Panc1 (cell line): ENCODE data around the gene TACC2. TPM values are rescaled to one million over a fixed set of nuclear protein-coding genes. Genes with fewer than 3 reads are reported as not detected.
A peak's percentile ranks its signal among the peaks of the same experiment; 100 is the strongest.

ENCODE experiments used
- ATAC-seq: fragments of 200-7000 bp; cut with Tn5 transposase; 2 replicates; pipeline ENCODE4 v1.9.1; 2020; ENCODE audit warnings: mild to moderate bottlenecking, moderate library complexity
- Bru-seq: library from RNA; stranded (reverse); fragments of 400-500 nt; gene quantifications from one replicate; lab custom pipeline; 2021; lab: Mats Ljungman, UMichigan
- BruChase-seq, 2 experiments: library from RNA; stranded (reverse); fragments of 400-500 nt; gene quantifications; one replicate each; lab custom pipeline; 2021; lab: Mats Ljungman, UMichigan
- BruUV-seq: library from RNA; stranded (reverse); fragments of 400-500 nt; replicated peaks from 2 replicates; lab custom pipeline; 2021; lab: Mats Ljungman, UMichigan
- CTCF ChIA-PET: fragments of 300-600 bp; sonication (Branson Sonifier 250); formaldehyde crosslinking; loops from one replicate; lab custom pipeline; 2022; ENCODE audit warnings: antibody characterized with exemption; lab: Charles Lee
- POLR2A ChIA-PET: fragments of 300-600 bp; sonication (Branson Sonifier 250); formaldehyde crosslinking; loops from one replicate; lab custom pipeline; 2022; ENCODE audit warnings: antibody characterized with exemption; lab: Charles Lee
- DNase-seq: peaks from one replicate; pipeline ENCODE4 v3.0.0-alpha.2; 2010; ENCODE audit warnings: low read depth, low spot score
- H3K27ac ChIP-seq: 2 replicates; pipeline ENCODE4 v1.5.1; 2011; ENCODE audit warnings: mild to moderate bottlenecking, low read length, inconsistent platforms
- H3K27me3 ChIP-seq: fragments of 200-500 bp; sonication (Bioruptor generic); 2 replicates; pipeline ENCODE4 v1.6.0; 2014; ENCODE audit warnings: low read length, inconsistent platforms; ENCODE audit not compliant: control insufficient read depth, insufficient read depth
- H3K36me3 ChIP-seq: fragments of 200-500 bp; sonication (Bioruptor generic); 2 replicates; pipeline ENCODE4 v1.5.1; 2014; ENCODE audit warnings: inconsistent platforms, mild to moderate bottlenecking, low read length, moderate library complexity; ENCODE audit not compliant: control insufficient read depth, insufficient read depth
- H3K4me1 ChIP-seq: 2 replicates; pipeline ENCODE4 v1.5.1; 2011; ENCODE audit warnings: inconsistent platforms, mild to moderate bottlenecking, low read length, moderate library complexity; ENCODE audit not compliant: control insufficient read depth, insufficient read depth
- H3K4me3 ChIP-seq, 2 experiments: 2 replicates each; pipeline ENCODE4 v1.5.1; 2011 to 2012; ENCODE audit warnings: low read depth in 2 of 2, low read length in 2 of 2, mild to moderate bottlenecking in 2 of 2, inconsistent platforms in 1 of 2, moderate library complexity in 1 of 2
- H3K9me3 ChIP-seq: fragments of 200-500 bp; sonication (Bioruptor generic); 2 replicates; pipeline ENCODE4 v1.5.1; 2014; ENCODE audit warnings: low read depth, mild to moderate bottlenecking, inconsistent platforms, low read length, moderate library complexity; ENCODE audit not compliant: control insufficient read depth, insufficient read depth
- POLR2AphosphoS5 ChIP-seq: IDR thresholded peaks from 2 replicates; pipeline ENCODE4 v1.6.1; 2012; ENCODE audit warnings: mild to moderate bottlenecking, low read depth, low read length, moderate library complexity
- SIN3A ChIP-seq: IDR thresholded peaks from 2 replicates; pipeline ENCODE4 v1.6.1; 2012; ENCODE audit warnings: low read depth, mild to moderate bottlenecking, low read length, moderate library complexity, borderline replicate concordance; ENCODE audit not compliant: insufficient read depth
- TCF7L2 ChIP-seq: IDR thresholded peaks from 2 replicates; pipeline ENCODE4 v1.6.1; 2011; ENCODE audit warnings: mild to moderate bottlenecking, low read depth, low read length, inconsistent platforms
- in situ Hi-C: cut with HindIII; loops from 2 replicates; pipeline ENCODE4 v1.10.0; 2016; ENCODE audit warnings: low sequenced_read_pairs, low pct_unique_long_range_greater_than_20kb
- intact Hi-C: fragments of 100-400 bp; cut with micrococcal nuclease; formaldehyde crosslinking; loops from one replicate; pipeline ENCODE4 v1.10.0; 2022; ENCODE audit not compliant: unreplicated experiment
- long read RNA-seq: library from polyadenylated mRNA; unstranded; transcript quantifications from one replicate; pipeline ENCODE4 v2.0.0, GENCODE V29; 2021; ENCODE audit not compliant: unreplicated experiment
- polyA plus RNA-seq: library from polyadenylated mRNA; unstranded; fragments of >200 nt; gene quantifications from one replicate; pipeline ENCODE4 v1.2.1, GENCODE V29; 2012; ENCODE audit warnings: missing spikeins; ENCODE audit not compliant: insufficient read length
- total RNA-seq: library from RNA; stranded (reverse); gene quantifications from one replicate; pipeline ENCODE4 v1.2.1, GENCODE V29; 2021; ENCODE audit not compliant: unreplicated experiment
- TF ChIP-seq, protein P1 (sequence below), 2 experiments: IDR thresholded peaks; 2 replicates each; pipeline ENCODE4 v1.6.1; 2011 to 2012; ENCODE audit warnings: low read depth in 2 of 2, control low read depth in 1 of 2, low read length in 1 of 2, mild to moderate bottlenecking in 1 of 2, moderate library complexity in 1 of 2; ENCODE audit not compliant: insufficient read depth in 1 of 2
- TF ChIP-seq, protein P2 (sequence below): fragments of 450-650 bp; IDR thresholded peaks from 2 replicates; pipeline ENCODE4 v1.5.1; 2017; ENCODE audit warnings: mild to moderate bottlenecking

Gene TACC2, protein sequence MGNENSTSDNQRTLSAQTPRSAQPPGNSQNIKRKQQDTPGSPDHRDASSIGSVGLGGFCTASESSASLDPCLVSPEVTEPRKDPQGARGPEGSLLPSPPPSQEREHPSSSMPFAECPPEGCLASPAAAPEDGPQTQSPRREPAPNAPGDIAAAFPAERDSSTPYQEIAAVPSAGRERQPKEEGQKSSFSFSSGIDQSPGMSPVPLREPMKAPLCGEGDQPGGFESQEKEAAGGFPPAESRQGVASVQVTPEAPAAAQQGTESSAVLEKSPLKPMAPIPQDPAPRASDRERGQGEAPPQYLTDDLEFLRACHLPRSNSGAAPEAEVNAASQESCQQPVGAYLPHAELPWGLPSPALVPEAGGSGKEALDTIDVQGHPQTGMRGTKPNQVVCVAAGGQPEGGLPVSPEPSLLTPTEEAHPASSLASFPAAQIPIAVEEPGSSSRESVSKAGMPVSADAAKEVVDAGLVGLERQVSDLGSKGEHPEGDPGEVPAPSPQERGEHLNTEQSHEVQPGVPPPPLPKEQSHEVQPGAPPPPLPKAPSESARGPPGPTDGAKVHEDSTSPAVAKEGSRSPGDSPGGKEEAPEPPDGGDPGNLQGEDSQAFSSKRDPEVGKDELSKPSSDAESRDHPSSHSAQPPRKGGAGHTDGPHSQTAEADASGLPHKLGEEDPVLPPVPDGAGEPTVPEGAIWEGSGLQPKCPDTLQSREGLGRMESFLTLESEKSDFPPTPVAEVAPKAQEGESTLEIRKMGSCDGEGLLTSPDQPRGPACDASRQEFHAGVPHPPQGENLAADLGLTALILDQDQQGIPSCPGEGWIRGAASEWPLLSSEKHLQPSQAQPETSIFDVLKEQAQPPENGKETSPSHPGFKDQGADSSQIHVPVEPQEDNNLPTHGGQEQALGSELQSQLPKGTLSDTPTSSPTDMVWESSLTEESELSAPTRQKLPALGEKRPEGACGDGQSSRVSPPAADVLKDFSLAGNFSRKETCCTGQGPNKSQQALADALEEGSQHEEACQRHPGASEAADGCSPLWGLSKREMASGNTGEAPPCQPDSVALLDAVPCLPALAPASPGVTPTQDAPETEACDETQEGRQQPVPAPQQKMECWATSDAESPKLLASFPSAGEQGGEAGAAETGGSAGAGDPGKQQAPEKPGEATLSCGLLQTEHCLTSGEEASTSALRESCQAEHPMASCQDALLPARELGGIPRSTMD (N-terminal part only)
- total RNA-seq (133 TPM), Bru-seq, nascent RNA (percentile 87 among the genes with signal in this experiment), BruChase-seq, experiment 1, labeled RNA remaining after a 2-hour chase (percentile 73 among the genes with signal in this experiment), BruChase-seq, experiment 2, labeled RNA remaining after a 6-hour chase (percentile 75 among the genes with signal in this experiment)
- 134 TPM for polyA plus RNA-seq
- long read RNA-seq, transcript TACC2-205 (13 exons, 3,281 nt), result major isoform, 59 of 97 reads
- long read RNA-seq, partial matches to known transcripts, result 19 of 97 reads
- long read RNA-seq, other reads (novel, unspliced or antisense), result 19 of 97 reads

DNA sequence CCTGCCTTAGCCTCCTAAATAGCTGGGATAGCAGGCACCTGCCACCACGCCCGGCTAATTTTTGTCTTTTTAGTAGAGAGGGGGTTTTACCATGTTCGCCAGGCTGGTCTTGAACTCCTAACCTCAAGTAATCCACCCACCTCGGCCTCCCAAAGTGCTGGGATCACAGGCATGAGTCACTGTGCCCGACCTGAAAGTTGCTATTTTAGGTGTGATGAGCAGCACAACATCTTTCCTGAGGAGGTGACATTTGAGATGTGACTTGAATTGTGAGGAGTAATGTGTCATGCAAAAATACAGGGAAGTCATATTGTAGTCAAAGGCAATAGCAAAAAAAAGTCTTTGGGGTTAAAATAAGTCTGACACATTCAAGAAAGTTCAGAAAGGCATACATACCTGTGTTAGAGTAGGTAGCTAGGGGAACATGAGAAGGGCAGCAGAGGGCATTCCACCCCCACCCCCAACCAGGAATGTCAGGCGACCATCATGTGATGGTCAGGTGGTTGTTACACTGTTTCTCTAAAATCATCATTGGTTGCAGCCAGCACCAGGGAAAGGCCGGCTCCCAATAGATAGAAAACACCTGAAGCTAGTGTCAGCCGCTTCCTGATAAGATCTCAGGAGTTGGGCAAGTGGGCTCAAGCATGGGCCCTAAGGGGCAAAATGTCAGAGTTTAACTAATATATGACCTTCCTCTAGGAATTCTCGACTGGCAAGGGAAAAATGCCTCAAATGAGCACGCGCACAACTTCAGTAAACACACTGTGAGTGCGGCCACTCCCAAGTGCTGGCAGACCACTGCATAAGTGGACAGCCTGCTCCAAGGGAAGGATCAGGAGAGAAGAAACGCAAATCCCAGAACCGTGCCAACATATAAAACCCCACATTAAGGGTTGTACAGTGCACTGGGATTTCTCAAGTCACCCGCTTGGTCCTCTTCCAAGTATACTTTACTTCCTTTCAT lies at the start of gene TACC2:
TSS of gene TACC2 (plus strand) at position 803 of the 964 bp plus-strand sequence. CDS start 32,819 bp downstream, outside the sequence.
- intact Hi-C loops, result no loop called here
- H3K27ac ChIP-seq, result no peak within 1 kb of the TSS
- DNase-seq, result no peak
- no peaks in the 10 kb centered on the region for H3K27me3 ChIP-seq
- in situ Hi-C loops, result no loop called here
- ChIA-PET POLR2A (no interaction called here), CTCF (interaction anchor here (0.6 kb wide), 1 partner anchor 127 kb away, joined by 9 read pairs; no protein-coding TSS in a partner anchor)
- ATAC-seq, result no peak
- H3K4me3 ChIP-seq, result peak within 1 kb of the TSS in 1 of 2 experiments; percentile 13; a peak in 1 of 4 replicates
- no peaks in the 10 kb centered on the region for H3K36me3 ChIP-seq
- BruUV-seq, result no TSS peak
- no peaks in the 10 kb centered on the region for H3K4me1 ChIP-seq
- H3K9me3 ChIP-seq, result peaks cover 10% of the 10 kb centered on the region; the same call in 1 of the 2 replicates
- no peak for TF ChIP-seq TCF7L2
- TF ChIP-seq, protein P1, sequence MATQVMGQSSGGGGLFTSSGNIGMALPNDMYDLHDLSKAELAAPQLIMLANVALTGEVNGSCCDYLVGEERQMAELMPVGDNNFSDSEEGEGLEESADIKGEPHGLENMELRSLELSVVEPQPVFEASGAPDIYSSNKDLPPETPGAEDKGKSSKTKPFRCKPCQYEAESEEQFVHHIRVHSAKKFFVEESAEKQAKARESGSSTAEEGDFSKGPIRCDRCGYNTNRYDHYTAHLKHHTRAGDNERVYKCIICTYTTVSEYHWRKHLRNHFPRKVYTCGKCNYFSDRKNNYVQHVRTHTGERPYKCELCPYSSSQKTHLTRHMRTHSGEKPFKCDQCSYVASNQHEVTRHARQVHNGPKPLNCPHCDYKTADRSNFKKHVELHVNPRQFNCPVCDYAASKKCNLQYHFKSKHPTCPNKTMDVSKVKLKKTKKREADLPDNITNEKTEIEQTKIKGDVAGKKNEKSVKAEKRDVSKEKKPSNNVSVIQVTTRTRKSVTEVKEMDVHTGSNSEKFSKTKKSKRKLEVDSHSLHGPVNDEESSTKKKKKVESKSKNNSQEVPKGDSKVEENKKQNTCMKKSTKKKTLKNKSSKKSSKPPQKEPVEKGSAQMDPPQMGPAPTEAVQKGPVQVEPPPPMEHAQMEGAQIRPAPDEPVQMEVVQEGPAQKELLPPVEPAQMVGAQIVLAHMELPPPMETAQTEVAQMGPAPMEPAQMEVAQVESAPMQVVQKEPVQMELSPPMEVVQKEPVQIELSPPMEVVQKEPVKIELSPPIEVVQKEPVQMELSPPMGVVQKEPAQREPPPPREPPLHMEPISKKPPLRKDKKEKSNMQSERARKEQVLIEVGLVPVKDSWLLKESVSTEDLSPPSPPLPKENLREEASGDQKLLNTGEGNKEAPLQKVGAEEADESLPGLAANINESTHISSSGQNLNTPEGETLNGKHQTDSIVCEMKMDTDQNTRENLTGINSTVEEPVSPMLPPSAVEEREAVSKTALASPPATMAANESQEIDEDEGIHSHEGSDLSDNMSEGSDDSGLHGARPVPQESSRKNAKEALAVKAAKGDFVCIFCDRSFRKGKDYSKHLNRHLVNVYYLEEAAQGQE (IDR thresholded peaks at IDR 0.05; ENCODE audit: insufficient read depth in 1 of 2, low read depth in 2 of 2, low read length in 1 of 2), result no peak
- TF ChIP-seq, protein P2, sequence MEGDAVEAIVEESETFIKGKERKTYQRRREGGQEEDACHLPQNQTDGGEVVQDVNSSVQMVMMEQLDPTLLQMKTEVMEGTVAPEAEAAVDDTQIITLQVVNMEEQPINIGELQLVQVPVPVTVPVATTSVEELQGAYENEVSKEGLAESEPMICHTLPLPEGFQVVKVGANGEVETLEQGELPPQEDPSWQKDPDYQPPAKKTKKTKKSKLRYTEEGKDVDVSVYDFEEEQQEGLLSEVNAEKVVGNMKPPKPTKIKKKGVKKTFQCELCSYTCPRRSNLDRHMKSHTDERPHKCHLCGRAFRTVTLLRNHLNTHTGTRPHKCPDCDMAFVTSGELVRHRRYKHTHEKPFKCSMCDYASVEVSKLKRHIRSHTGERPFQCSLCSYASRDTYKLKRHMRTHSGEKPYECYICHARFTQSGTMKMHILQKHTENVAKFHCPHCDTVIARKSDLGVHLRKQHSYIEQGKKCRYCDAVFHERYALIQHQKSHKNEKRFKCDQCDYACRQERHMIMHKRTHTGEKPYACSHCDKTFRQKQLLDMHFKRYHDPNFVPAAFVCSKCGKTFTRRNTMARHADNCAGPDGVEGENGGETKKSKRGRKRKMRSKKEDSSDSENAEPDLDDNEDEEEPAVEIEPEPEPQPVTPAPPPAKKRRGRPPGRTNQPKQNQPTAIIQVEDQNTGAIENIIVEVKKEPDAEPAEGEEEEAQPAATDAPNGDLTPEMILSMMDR, result no peak
- no peak for TF ChIP-seq SIN3A
- TF ChIP-seq POLR2AphosphoS5, result no peak
